ENCODE results near the gene TUBGCP4.
A peak's percentile ranks its signal among the peaks of the same experiment; 100 is the strongest.

Gene TUBGCP4

DNA sequence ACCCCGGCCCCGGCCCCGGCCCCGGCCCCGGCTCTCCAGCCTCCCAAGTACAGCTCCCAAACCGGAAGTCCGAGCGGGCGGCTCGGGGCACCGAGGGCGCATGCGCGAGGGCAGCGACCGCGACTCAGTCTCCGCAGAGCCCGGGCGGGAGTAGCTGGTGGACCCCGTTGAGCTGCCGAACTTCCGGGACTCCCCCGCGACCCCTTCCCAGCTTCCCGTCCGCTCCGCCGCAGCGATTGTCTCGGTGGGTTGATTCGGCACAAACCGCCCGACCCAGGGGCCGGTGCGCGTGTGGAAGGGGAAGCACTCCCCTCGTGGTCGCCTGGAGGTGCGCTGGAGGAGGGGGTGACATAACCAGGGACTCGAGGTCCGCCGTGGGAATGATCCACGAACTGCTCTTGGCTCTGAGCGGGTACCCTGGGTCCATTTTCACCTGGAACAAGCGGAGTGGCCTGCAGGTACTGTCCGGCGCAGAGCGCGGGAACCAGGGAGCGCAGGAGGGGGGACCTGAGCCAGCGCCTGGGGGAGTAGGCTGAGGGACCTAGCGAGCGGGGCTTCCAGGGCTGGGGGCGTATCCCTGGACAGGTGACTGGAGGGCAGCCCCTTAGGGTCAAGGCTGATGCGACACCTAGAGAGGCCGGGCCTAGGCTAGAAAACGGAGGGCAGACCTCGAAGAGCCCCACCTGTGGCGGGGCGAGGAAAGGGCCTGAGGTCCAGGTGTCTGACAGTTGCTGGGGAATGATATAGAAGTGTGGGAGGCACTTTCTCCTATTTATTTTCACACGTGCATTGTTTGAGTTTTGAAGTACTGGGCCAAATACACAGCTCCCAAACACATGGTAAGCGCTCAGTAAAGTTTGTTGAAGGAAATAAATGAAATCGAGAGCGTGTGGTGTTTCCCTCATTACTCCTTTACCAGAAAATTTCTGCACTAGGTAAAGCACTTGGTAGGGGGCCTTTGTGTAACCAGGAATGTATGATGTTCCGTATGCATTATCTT lies at the start of gene TUBGCP4, which contains the start of gene ZSCAN29:
Gene TUBGCP4 (plus strand): TSS at position 127 of the 1,000 bp plus-strand sequence. CDS start 254 bp downstream, at position 381.
Gene ZSCAN29 (minus strand): TSS at position 69 of the 1,000 bp plus-strand sequence. CDS start 1,130 bp downstream, outside the sequence.
- ChIA-PET CTCF (interaction anchor here (0.6 kb wide), 1 partner anchor 96 kb away, joined by 3 read pairs; no protein-coding TSS in a partner anchor), POLR2A (interaction anchor here (0.9 to 1.5 kb wide), 3 partner anchors 12 to 41 kb away, joined by 3 to 6 read pairs (median 3); partner anchors contain the start of gene LCMT2)
- peak; percentile 93 for DNase-seq (ENCODE audit: extremely low spot score)
- TF ChIP-seq ELF4 (IDR thresholded peaks at IDR 0.05) (peak; percentile 74), L3MBTL2 (conservative IDR thresholded peaks at IDR 0.05) (peak; percentile 72), FOXK2 (IDR thresholded peaks at IDR 0.05) (no peak)

- TF ChIP-seq FOXK2 (IDR thresholded peaks at IDR 0.05) (no peak), TARDBP (IDR thresholded peaks at IDR 0.05) (no peak), SUZ12 (IDR thresholded peaks at IDR 0.05) (no peak), FOXM1 (IDR thresholded peaks at IDR 0.05; ENCODE audit: borderline replicate concordance) (no peak), ELF4 (IDR thresholded peaks at IDR 0.05) (no peak), NFRKB (IDR thresholded peaks at IDR 0.05) (no peak), HDGF (IDR thresholded peaks at IDR 0.05; ENCODE audit: borderline replicate concordance) (no peak), BHLHE40 (IDR thresholded peaks at IDR 0.05; ENCODE audit: borderline replicate concordance) (no peak), SP1 (IDR thresholded peaks at IDR 0.05) (no peak), ZNF384 (IDR thresholded peaks at IDR 0.05) (no peak), L3MBTL2 (conservative IDR thresholded peaks at IDR 0.05) (no peak), LEF1 (IDR thresholded peaks at IDR 0.05; ENCODE audit: borderline replicate concordance) (no peak), CTBP1 (IDR thresholded peaks at IDR 0.05; ENCODE audit: borderline replicate concordance) (no peak), FOXA1 (IDR thresholded peaks at IDR 0.05) (no peak), ARNT (IDR thresholded peaks at IDR 0.05) (no peak), PKNOX1 (IDR thresholded peaks at IDR 0.05) (no peak)
- ChIA-PET POLR2A (no interaction called here), CTCF (interaction anchor here (0.6 to 0.9 kb wide), 2 partner anchors 23 to 39 kb away, joined by 4 read pairs; partner anchors contain the start of gene TGM7)
- DNase-seq (ENCODE audit: extremely low spot score): no peak
Measured at GRCh38 chr15:43325039-43325684, 45.7 kb upstream of the TUBGCP4 start.

GRCh38 chr15:43329217-43329959 lies 41.5 kb upstream of the TUBGCP4 start:
- POLR2A ChIA-PET: interaction anchor here (0.7 to 1.0 kb wide), 3 partner anchors 23 to 41 kb away, joined by 3 read pairs; partner anchors contain the start of genes TUBGCP4 and ZSCAN29
- DNase-seq (ENCODE audit: extremely low spot score): peak; percentile 10
- no peak for TF ChIP-seq BHLHE40 (IDR thresholded peaks at IDR 0.05; ENCODE audit: borderline replicate concordance)
- TF ChIP-seq TARDBP (IDR thresholded peaks at IDR 0.05): no peak
- no peak for TF ChIP-seq ELF4 (IDR thresholded peaks at IDR 0.05)
- no peak for TF ChIP-seq ARNT (IDR thresholded peaks at IDR 0.05)
- no peak for TF ChIP-seq ZNF384 (IDR thresholded peaks at IDR 0.05)
- no peak for TF ChIP-seq SUZ12 (IDR thresholded peaks at IDR 0.05)
- no peak for TF ChIP-seq FOXA1 (IDR thresholded peaks at IDR 0.05)
- TF ChIP-seq PKNOX1 (IDR thresholded peaks at IDR 0.05): no peak
- CTCF ChIA-PET: no interaction called here

DNA sequence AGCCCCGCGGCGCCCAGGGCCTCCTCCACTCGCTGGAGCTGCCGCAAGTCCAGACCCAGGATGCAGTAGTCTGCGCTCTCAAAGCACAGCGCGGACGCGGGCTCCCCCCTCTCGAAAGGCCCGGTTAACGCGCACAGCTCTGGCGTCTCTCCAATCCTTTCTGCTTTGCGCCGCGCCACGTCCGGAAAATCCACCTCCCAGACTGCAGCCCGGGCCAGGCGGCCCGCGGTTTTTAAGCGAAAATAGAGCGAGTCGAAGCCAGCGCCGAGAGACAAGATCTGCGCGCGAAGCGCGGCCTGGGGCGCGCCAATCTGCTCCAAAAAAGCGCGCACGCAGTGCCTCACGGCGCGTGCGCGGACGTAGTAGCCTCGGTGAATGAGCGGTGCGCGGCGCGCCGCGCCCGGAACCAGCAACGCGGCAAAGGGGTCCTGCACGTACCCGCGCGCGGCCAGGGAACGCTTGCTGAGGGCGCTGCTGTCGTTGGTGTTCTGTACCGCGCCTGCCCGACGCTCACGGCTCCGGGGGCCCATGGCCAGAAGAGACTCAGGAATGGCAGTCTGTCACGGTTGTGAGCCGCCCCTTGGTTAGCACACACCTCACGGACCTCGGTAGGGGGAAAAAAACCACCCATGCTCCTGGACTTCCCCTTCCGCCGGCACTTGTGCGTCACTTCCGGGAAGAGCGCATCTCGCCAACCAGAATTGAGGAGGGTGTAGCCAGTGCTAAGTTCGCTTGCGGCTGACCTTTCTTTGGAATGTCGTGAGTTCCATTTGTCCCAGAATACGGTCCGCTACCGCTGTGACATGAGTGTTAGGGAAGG lies 40.7 kb upstream of the TUBGCP4 start, which contains the start of gene LCMT2:
Gene LCMT2 (minus strand): TSS at position 614 of the 820 bp plus-strand sequence. CDS start 84 bp downstream, at position 530.
- CTCF ChIA-PET: no interaction called here
- peak; percentile 85 for DNase-seq (ENCODE audit: extremely low spot score)
- POLR2A ChIA-PET: interaction anchor here (0.8 to 1.0 kb wide), 2 partner anchors 24 to 40 kb away, joined by 3 read pairs; partner anchors contain the start of genes TUBGCP4 and ZSCAN29
- TF ChIP-seq ZNF384 (IDR thresholded peaks at IDR 0.05) (0 out of 2 replicates have a peak, but pooled peaks have one; percentile 14), ELF4 (IDR thresholded peaks at IDR 0.05) (peak; percentile 57), BHLHE40 (IDR thresholded peaks at IDR 0.05; ENCODE audit: borderline replicate concordance) (no peak), L3MBTL2 (conservative IDR thresholded peaks at IDR 0.05) (peak; percentile 87)

DNA sequence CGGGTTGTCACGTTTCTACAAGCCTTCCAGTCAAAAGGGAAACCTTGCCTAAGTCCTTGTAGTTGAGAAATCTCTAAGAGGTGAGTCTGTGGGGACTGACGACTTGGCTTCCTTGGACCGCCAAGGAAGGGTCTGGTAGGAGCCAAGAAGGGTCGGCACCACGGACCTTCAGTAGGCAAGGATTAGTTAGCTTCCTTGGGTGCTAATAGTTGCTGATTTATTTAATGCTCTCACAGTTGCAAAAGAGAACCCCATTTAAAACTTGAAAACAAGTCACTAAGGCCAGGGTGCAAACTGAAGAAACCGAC lies 40.2 kb upstream of the TUBGCP4 start:
- DNase-seq (ENCODE audit: extremely low spot score): no peak
- ChIA-PET CTCF (no interaction called here), POLR2A (interaction anchor here (0.9 kb wide), 1 partner anchor 19 kb away, joined by 4 read pairs; no protein-coding TSS in a partner anchor)
- TF ChIP-seq FOXK2 (IDR thresholded peaks at IDR 0.05) (no peak), HDGF (IDR thresholded peaks at IDR 0.05; ENCODE audit: borderline replicate concordance) (no peak), FOXA1 (IDR thresholded peaks at IDR 0.05) (no peak), BHLHE40 (IDR thresholded peaks at IDR 0.05; ENCODE audit: borderline replicate concordance) (no peak), LEF1 (IDR thresholded peaks at IDR 0.05; ENCODE audit: borderline replicate concordance) (no peak), NFRKB (IDR thresholded peaks at IDR 0.05) (no peak), TARDBP (IDR thresholded peaks at IDR 0.05) (no peak), ELF4 (IDR thresholded peaks at IDR 0.05) (no peak), SUZ12 (IDR thresholded peaks at IDR 0.05) (no peak)
